ENCODE measurements around the gene DCC. TPM values are rescaled to one million over a fixed set of nuclear protein-coding genes. Genes with fewer than 3 reads are reported as not detected.

The DCC gene
- total and polyA plus RNA-seq, 11 donors: 0.02 TPM; not detected in 10

DNA sequence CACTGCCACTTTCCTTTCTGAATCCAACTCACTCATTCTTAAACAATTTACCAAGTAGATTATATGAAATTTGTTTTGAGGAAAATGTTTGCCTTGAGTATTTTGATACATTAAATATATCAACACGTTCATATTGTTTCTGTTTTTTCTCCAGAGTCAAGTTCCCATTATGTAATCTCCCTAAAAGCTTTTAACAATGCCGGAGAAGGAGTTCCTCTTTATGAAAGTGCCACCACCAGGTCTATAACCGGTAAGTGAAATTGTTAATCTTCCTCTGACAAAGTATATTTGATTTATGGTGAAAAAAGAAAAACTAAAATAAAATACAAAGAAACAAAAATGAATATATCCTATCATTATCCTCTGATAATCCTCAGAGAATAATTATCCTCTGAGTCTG, 1045.9 kb downstream of the DCC start:
- H3K27me3 ChIP-seq: peaks cover 0 to 2% (median 0%) of the 10 kb centered on the region in 9 donors
- ATAC-seq (no peak), DNase-seq (no peak)
- 56 to 64% (median 63%) methylated on average over 3 of the region's 3 CpGs for WGBS, 4 donors
- TF ChIP-seq POLR2A (IDR thresholded peaks at IDR 0.05): no peak
- TF ChIP-seq, protein P1, sequence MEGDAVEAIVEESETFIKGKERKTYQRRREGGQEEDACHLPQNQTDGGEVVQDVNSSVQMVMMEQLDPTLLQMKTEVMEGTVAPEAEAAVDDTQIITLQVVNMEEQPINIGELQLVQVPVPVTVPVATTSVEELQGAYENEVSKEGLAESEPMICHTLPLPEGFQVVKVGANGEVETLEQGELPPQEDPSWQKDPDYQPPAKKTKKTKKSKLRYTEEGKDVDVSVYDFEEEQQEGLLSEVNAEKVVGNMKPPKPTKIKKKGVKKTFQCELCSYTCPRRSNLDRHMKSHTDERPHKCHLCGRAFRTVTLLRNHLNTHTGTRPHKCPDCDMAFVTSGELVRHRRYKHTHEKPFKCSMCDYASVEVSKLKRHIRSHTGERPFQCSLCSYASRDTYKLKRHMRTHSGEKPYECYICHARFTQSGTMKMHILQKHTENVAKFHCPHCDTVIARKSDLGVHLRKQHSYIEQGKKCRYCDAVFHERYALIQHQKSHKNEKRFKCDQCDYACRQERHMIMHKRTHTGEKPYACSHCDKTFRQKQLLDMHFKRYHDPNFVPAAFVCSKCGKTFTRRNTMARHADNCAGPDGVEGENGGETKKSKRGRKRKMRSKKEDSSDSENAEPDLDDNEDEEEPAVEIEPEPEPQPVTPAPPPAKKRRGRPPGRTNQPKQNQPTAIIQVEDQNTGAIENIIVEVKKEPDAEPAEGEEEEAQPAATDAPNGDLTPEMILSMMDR (IDR thresholded peaks at IDR 0.05): no peak
- no peaks in the 10 kb centered on the region for H3K4me1 ChIP-seq
- no peaks in the 10 kb centered on the region for H3K9me3 ChIP-seq
- intact Hi-C loops (cut with DNase I): no loop called here
- no peaks in the 10 kb centered on the region for H3K36me3 ChIP-seq
- no peak overlapping the region for H3K4me3 ChIP-seq
- H3K27ac ChIP-seq: no peak overlapping the region

DNA sequence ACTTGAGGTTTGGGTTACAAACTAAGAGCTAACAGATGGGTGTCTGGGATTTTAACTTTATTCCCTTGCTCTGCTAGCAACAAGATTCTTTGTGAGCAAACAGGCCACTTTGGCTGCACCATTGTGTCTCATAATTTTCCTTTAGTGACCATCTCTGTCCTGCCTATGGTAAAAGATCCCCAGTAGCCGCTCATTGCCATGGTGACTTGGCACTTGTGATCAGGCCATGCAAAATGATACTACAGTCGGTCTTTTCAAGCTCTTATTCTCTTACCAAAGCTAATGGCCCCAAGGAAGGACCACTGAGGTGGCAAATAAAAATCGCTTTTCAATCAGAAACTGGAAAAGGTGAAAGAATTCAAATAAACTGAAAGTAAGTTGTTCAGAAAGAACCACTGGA, 1047.6 kb downstream of the DCC start:
- Histone ChIP-seq H3K4me3 (no peak overlapping the region), H3K36me3 (no peaks in the 10 kb centered on the region), H3K27me3 (peaks cover 0 to 2% (median 0%) of the 10 kb centered on the region in 9 donors), H3K27ac (no peak overlapping the region), H3K4me1 (no peaks in the 10 kb centered on the region), H3K9me3 (no peaks in the 10 kb centered on the region)
- no peak for ATAC-seq
- no peak for DNase-seq
- 62 to 78% (median 71%) methylated on average over 3 of the region's 3 CpGs for WGBS, 4 donors
- no peak for TF ChIP-seq POLR2A (IDR thresholded peaks at IDR 0.05)
- TF ChIP-seq, protein P1 (IDR thresholded peaks at IDR 0.05): no peak
- intact Hi-C loops (cut with DNase I): no loop called here

DNA sequence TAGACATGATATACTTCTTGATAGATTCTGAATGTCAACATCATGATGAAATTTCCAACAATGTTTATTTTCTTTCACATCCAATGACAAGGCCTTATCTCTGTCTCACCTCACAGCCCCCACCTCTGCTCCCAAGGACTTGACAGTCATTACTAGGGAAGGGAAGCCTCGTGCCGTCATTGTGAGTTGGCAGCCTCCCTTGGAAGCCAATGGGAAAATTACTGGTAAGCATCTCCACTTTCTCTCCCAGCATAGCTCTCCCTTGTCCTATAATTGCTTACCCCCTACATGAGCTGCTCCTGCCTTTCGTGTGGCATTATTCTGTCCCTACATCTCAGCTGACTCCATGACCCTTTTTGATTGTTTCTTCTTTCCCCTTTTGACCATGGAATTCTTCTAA, 1062.7 kb downstream of the DCC start:
- H3K27me3 ChIP-seq: no peaks in the 10 kb centered on the region
- no peaks in the 10 kb centered on the region for H3K9me3 ChIP-seq
- ATAC-seq (no peak), DNase-seq (no peak)
- H3K27ac ChIP-seq: no peak overlapping the region
- no peaks in the 10 kb centered on the region for H3K36me3 ChIP-seq
- H3K4me1 ChIP-seq: no peaks in the 10 kb centered on the region
- H3K4me3 ChIP-seq: no peak overlapping the region
- TF ChIP-seq, protein P1 (IDR thresholded peaks at IDR 0.05): no peak
- no peak for TF ChIP-seq POLR2A (IDR thresholded peaks at IDR 0.05)
- WGBS, 4 donors: 49 to 63% (median 54%) methylated on average over 3 of the region's 3 CpGs
- intact Hi-C loops (cut with DNase I): no loop called here

DNA sequence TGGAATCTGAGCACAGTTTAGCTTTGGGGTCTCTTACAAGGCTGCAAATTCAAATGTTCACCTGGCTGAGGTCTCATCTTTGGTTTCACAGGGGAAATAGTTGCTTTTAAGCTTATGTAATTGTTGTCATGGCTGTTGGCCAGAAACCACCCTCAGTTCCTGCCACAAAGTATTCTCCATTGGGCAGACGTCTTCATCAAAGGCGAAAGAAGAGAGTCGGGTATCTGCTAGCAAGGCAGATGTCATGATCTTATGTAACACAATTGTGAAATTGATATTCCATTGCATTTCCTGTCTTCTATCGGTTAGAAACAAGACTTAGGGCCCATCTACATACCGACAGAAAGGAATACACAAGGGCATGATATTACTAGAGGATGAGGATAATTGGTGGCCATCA, 1068.3 kb downstream of the DCC start:
- Histone ChIP-seq H3K4me1 (no peaks in the 10 kb centered on the region), H3K9me3 (no peaks in the 10 kb centered on the region), H3K4me3 (no peak overlapping the region), H3K27me3 (no peaks in the 10 kb centered on the region), H3K36me3 (no peaks in the 10 kb centered on the region), H3K27ac (no peak overlapping the region)
- ATAC-seq (no peak), DNase-seq (no peak)
- TF ChIP-seq POLR2A (IDR thresholded peaks at IDR 0.05): no peak
- TF ChIP-seq, protein P1 (IDR thresholded peaks at IDR 0.05): no peak
- WGBS, 4 donors: 85 to 88% (median 85%) methylated on average over 5 of the region's 5 CpGs
- intact Hi-C loops (cut with DNase I): no loop called here
